Measurements from ENCODE around the gene CISD1.

DNA sequence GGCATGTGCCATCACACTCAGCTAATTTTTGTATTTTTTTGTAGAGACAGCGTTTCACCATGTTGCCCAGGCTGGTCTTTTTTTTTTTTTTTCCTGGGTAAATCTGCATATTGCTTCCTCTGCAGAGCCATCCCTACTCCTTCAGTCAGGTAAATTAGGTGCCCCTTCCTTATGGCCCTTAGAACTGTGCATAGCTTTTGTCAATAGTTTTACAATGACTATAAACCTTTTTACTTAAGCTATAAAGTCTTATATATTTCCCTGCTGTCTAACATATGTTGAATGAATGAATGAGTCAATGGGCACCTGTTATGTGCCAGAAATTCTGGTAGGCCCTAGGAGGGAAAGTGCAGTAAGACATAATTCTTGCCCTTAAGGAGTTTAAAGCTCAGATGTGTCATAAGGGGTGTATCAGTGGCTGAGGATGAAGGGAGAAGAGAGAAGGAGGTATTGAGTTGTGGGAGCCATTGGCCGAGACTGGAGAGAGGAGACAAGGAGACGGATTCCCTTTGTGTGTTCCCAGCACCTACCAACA, 35.2 kb downstream of the CISD1 start:
- TF ChIP-seq, protein P1, sequence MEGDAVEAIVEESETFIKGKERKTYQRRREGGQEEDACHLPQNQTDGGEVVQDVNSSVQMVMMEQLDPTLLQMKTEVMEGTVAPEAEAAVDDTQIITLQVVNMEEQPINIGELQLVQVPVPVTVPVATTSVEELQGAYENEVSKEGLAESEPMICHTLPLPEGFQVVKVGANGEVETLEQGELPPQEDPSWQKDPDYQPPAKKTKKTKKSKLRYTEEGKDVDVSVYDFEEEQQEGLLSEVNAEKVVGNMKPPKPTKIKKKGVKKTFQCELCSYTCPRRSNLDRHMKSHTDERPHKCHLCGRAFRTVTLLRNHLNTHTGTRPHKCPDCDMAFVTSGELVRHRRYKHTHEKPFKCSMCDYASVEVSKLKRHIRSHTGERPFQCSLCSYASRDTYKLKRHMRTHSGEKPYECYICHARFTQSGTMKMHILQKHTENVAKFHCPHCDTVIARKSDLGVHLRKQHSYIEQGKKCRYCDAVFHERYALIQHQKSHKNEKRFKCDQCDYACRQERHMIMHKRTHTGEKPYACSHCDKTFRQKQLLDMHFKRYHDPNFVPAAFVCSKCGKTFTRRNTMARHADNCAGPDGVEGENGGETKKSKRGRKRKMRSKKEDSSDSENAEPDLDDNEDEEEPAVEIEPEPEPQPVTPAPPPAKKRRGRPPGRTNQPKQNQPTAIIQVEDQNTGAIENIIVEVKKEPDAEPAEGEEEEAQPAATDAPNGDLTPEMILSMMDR (IDR thresholded peaks at IDR 0.05), result no peak
- TF ChIP-seq POLR2A (IDR thresholded peaks at IDR 0.05) (no peak), EP300 (IDR thresholded peaks at IDR 0.05) (no peak)
